Neutrophil (primary cell): Measurements from ENCODE around the gene ZNF69.
"Not testable (repeated sequence)": the region's sequence is repeated elsewhere in the genome, so short reads cannot be mapped to it uniquely, and the experiment has no call there.

Experiments
- H3K27ac ChIP-seq: fragments of 200-600 bp; sonication (generic); 2 replicates; pipeline ENCODE4 v1.5.1; 2016; ENCODE audit warnings: mild to moderate bottlenecking, moderate library complexity
- H3K27me3 ChIP-seq: fragments of 200-600 bp; sonication (generic); 2 replicates; pipeline ENCODE4 v1.6.0; 2016; ENCODE audit warnings: mild to moderate bottlenecking
- H3K36me3 ChIP-seq: fragments of 200-600 bp; sonication (generic); 2 replicates; pipeline ENCODE4 v1.5.1; 2017
- H3K4me1 ChIP-seq, 2 experiments: fragments of 200-600 bp in 1 of 2; sonication (generic) in 1 of 2; 1 replicate in 1 of 2; 2 replicates in 1 of 2; pipeline versions ENCODE4 v1.5.1 to v1.6.1; 2013 to 2016; ENCODE audit warnings: low read depth in 1 of 2, low read length in 1 of 2, mild to moderate bottlenecking in 1 of 2, moderate library complexity in 1 of 2; ENCODE audit not compliant: control insufficient read depth in 1 of 2, insufficient read depth in 1 of 2
- H3K4me3 ChIP-seq, 2 experiments: fragments of 200-600 bp in 1 of 2; sonication (generic) in 1 of 2; 1 replicate in 1 of 2; 2 replicates in 1 of 2; pipeline ENCODE4 v1.5.1; 2013 to 2016; ENCODE audit warnings: low read depth in 1 of 2, low read length in 1 of 2, mild to moderate bottlenecking in 1 of 2, moderate library complexity in 1 of 2
- H3K9me3 ChIP-seq: fragments of 200-600 bp; sonication (generic); 2 replicates; pipeline ENCODE4 v1.5.1; 2016
- CTCF ChIP-seq: fragments of 200-600 bp; sonication (generic); IDR thresholded peaks from 2 replicates; pipeline ENCODE4 v1.5.1; 2016; ENCODE audit warnings: antibody characterized with exemption

The ZNF69 gene

DNA sequence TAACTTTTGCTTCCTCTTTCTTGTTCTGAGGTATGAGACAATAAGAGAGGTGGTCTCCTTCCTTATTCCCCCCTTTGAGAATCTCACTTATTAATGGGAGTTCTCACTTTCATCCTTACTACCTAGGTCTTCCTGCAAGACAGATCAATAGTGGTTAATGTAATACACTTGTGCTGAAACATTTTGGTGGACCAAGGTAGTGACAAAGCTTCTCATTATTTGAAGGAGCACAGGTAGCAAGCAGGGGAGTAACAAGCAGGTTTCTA, 55.2 kb downstream of the ZNF69 start:
- no peak overlapping the region for H3K4me3 ChIP-seq
- H3K9me3 ChIP-seq: peaks cover 67% of the 10 kb centered on the region
- no peaks in the 10 kb centered on the region for H3K27me3 ChIP-seq
- H3K4me1 ChIP-seq: no peaks in the 10 kb centered on the region
- H3K27ac ChIP-seq: no peak overlapping the region
- peaks cover 37% of the 10 kb centered on the region for H3K36me3 ChIP-seq
- TF ChIP-seq CTCF: no peak

DNA sequence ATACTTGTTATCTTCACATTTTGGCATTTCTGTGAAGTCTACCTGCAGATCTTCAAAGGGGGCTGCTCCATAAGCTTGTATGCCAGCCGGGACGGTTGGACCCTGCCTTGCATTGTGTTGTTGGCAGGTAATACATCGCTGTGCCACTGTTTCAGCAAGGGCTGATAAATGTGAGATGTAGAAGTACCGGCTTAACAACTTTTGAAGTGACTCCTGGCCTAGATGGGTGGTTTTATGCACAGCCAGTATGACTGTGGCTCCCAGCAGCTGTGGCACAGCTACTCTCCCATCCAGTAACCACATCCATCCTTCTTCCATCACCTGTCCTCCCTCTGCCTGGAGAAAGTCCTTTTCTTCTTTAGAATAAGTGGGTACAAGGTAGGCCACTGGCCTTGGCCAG, 57.1 kb downstream of the ZNF69 start:
- Histone ChIP-seq H3K4me3 (no peak overlapping the region), H3K4me1 (no peaks in the 10 kb centered on the region), H3K36me3 (peaks cover 56% of the 10 kb centered on the region), H3K27ac (no peak overlapping the region), H3K9me3 (peaks cover 84% of the 10 kb centered on the region), H3K27me3 (no peaks in the 10 kb centered on the region)
- no peak for TF ChIP-seq CTCF

DNA sequence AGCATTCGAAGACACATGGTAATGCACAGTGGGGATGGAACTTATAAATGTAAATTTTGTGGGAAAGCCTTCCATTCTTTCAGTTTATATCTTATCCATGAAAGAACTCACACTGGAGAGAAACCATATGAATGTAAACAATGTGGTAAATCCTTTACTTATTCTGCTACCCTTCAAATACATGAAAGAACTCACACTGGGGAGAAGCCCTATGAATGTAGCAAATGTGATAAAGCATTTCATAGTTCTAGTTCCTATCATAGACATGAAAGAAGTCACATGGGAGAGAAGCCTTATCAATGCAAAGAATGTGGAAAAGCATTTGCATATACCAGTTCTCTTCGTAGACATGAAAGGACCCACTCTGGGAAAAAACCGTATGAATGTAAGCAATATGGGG, 61.1 kb downstream of the ZNF69 start:
- TF ChIP-seq CTCF: no peak
- Histone ChIP-seq H3K4me1 (no peaks in the 10 kb centered on the region), H3K27ac (no peak overlapping the region), H3K9me3 (peaks cover 98% of the 10 kb centered on the region), H3K36me3 (peaks cover 38% of the 10 kb centered on the region), H3K27me3 (no peaks in the 10 kb centered on the region), H3K4me3 (no peak overlapping the region)

DNA sequence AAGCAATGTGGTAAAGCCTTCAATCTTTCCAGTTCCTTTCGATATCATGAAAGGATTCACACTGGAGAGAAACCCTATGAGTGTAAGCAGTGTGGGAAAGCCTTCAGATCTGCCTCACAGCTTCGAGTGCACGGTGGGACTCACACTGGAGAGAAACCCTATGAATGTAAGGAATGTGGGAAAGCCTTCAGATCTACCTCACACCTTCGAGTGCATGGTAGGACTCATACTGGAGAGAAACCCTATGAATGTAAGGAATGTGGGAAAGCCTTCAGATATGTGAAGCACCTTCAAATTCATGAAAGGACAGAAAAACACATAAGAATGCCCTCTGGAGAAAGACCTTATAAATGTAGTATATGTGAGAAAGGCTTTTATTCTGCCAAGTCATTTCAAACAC, 61.6 kb downstream of the ZNF69 start:
- Histone ChIP-seq H3K4me1 (no peaks in the 10 kb centered on the region), H3K27ac (no peak overlapping the region), H3K27me3 (no peaks in the 10 kb centered on the region), H3K4me3 (no peak overlapping the region), H3K36me3 (peaks cover 35% of the 10 kb centered on the region), H3K9me3 (peaks cover 95% of the 10 kb centered on the region)
- TF ChIP-seq CTCF: no peak

DNA sequence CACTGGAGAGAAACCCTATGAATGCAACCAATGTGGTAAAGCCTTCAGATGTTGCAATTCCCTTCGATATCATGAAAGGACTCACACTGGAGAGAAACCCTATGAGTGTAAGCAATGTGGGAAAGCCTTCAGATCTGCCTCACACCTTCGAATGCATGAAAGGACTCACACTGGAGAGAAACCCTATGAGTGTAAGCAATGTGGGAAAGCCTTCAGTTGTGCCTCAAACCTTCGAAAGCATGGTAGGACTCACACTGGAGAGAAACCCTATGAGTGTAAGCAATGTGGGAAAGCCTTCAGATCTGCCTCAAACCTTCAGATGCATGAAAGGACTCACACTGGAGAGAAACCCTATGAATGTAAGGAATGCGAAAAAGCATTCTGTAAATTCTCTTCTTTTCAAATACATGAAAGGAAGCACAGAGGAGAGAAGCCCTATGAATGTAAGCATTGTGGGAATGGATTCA, 62.1 kb downstream of the ZNF69 start:
- not testable (repeated sequence) for H3K4me3 ChIP-seq, H3K4me1 ChIP-seq, H3K27ac ChIP-seq, H3K27me3 ChIP-seq
- Histone ChIP-seq H3K9me3 (peaks cover 95% of the 10 kb centered on the region), H3K36me3 (peaks cover 32% of the 10 kb centered on the region)

GRCh38 chr19:11950312-11950711, 62.7 kb downstream of the ZNF69 start:
- TF ChIP-seq CTCF: no peak
- Histone ChIP-seq H3K9me3 (peaks cover 90% of the 10 kb centered on the region), H3K4me1 (no peaks in the 10 kb centered on the region), H3K36me3 (peaks cover 31% of the 10 kb centered on the region), H3K4me3 (no peak overlapping the region), H3K27me3 (no peaks in the 10 kb centered on the region), H3K27ac (no peak overlapping the region)
